OCI-LY1 (cell line): ENCODE measurements around the gene GGT5.

Experiments used
- EZH2 ChIP-seq: fragments of 200-600 bp; sonication (generic), shearing (Covaris generic); IDR thresholded peaks from 2 replicates; pipeline ENCODE4 v1.8.0; 2017; ENCODE audit warnings: borderline replicate concordance, mixed run types, mild to moderate bottlenecking, antibody characterized with exemption, low read length, moderate library complexity, mixed read lengths
- TF ChIP-seq, protein P1 (sequence below): fragments of 200-600 bp; sonication (generic), shearing (Covaris generic); IDR thresholded peaks from 2 replicates; pipeline ENCODE4 v1.5.1; 2017; ENCODE audit warnings: mild to moderate bottlenecking, antibody characterized with exemption, low read length, moderate library complexity, mixed read lengths

GRCh38 chr22:24282401-24282800, 37.5 kb upstream of the GGT5 start:
- TF ChIP-seq, protein P1, sequence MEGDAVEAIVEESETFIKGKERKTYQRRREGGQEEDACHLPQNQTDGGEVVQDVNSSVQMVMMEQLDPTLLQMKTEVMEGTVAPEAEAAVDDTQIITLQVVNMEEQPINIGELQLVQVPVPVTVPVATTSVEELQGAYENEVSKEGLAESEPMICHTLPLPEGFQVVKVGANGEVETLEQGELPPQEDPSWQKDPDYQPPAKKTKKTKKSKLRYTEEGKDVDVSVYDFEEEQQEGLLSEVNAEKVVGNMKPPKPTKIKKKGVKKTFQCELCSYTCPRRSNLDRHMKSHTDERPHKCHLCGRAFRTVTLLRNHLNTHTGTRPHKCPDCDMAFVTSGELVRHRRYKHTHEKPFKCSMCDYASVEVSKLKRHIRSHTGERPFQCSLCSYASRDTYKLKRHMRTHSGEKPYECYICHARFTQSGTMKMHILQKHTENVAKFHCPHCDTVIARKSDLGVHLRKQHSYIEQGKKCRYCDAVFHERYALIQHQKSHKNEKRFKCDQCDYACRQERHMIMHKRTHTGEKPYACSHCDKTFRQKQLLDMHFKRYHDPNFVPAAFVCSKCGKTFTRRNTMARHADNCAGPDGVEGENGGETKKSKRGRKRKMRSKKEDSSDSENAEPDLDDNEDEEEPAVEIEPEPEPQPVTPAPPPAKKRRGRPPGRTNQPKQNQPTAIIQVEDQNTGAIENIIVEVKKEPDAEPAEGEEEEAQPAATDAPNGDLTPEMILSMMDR: no peak
- no peak for TF ChIP-seq EZH2
